Breast epithelium (tissue), 4 donors: Measurements from ENCODE around the gene ROBO2. TPM values are rescaled to one million over a fixed set of nuclear protein-coding genes. Genes with fewer than 3 reads are reported as not detected.
"Not testable (repeated sequence)": the region's sequence is repeated elsewhere in the genome, so short reads cannot be mapped to it uniquely, and the experiment has no call there.

ENCODE experiments used
- DNase-seq, 2 donors: peaks; one replicate each; pipeline ENCODE4 v3.0.0-alpha.2; 2019; ENCODE audit warnings: low spot score in 2 of 2
- H3K27ac ChIP-seq, 2 donors: fragments of 200-600 bp; sonication (generic) in 1 of 2; one replicate each; pipeline ENCODE4 v1.5.1; 2016 to 2019; ENCODE audit warnings: mild to moderate bottlenecking in 1 of 2
- H3K27me3 ChIP-seq, 2 donors: fragments of 200-600 bp; sonication (generic) in 1 of 2; one replicate each; pipeline versions ENCODE4 v1.5.1 to v1.6.0; 2017 to 2019; ENCODE audit warnings: control low read depth in 1 of 2, mild to moderate bottlenecking in 1 of 2
- H3K36me3 ChIP-seq: fragments of 200-600 bp; one replicate; pipeline ENCODE4 v1.5.1; 2019
- H3K4me1 ChIP-seq, 2 donors: fragments of 200-600 bp; sonication (generic); one replicate each; pipeline ENCODE4 v1.5.1; 2016 to 2019; ENCODE audit warnings: control low read depth in 1 of 2
- H3K4me3 ChIP-seq, 3 donors: fragments of 200-600 bp; sonication (generic); 1 replicate in 2 of 3; 2 replicates in 1 of 3; pipeline ENCODE4 v1.5.1; 2016 to 2019; ENCODE audit warnings: mild to moderate bottlenecking in 3 of 3, moderate library complexity in 2 of 3
- H3K9me3 ChIP-seq, 2 donors: fragments of 200-600 bp; sonication (generic) in 1 of 2; one replicate each; pipeline ENCODE4 v1.5.1; 2016 to 2019; ENCODE audit warnings: control low read depth in 1 of 2
- POLR2A ChIP-seq: fragments of 450-650 bp; IDR thresholded peaks from one replicate; pipeline ENCODE4 v1.6.1; 2016; ENCODE audit warnings: antibody characterized with exemption, mild to moderate bottlenecking, moderate library complexity
- POLR2AphosphoS5 ChIP-seq, 3 donors: sonication (generic); formaldehyde crosslinking; IDR thresholded peaks; one replicate each; pipeline ENCODE4 v1.6.1; 2017; ENCODE audit warnings: antibody characterized with exemption in 3 of 3
- intact Hi-C: fragments of 100-400 bp; cut with DNase I; formaldehyde crosslinking; loops from one replicate; pipeline ENCODE4 v1.15.1; 2023; ENCODE audit warnings: low total_unique reads
- total RNA-seq, 3 donors: library from RNA; depleted of rRNA; stranded (reverse); fragments of >200 nt; gene quantifications; one replicate each; pipeline ENCODE4 v1.1.0, GENCODE V29; 2016
- TF ChIP-seq, protein P1 (sequence below), 3 donors: fragments of 450-650 bp; IDR thresholded peaks; one replicate each; pipeline ENCODE4 v1.5.1; 2016 to 2017; ENCODE audit warnings: antibody characterized with exemption in 3 of 3, mild to moderate bottlenecking in 3 of 3, moderate library complexity in 3 of 3

ROBO2 gene
- total RNA-seq, 3 donors from 2014 or later: 0.98 to 1.4 (median 1.3) TPM

DNA sequence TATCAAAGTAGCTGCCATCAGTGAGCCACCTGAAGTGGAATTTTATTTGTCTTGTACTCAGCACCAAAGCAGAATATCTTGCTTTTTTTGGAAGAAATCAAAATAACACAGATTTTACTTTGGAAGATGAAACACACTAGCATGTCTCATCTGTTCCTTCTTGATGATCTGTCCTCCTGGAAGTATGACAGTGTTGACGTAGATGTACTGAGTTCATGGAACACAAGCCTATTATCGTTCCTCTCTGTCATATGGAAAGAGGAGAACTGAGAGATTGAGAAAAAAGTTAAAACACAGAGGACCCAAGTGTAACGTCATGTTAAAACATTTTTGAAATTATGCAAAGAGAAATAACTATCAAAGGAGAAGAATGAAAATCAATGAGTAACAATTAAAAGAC lies 340.2 kb downstream of the ROBO2 start:
- H3K9me3 ChIP-seq: no peaks in the 10 kb centered on the region
- intact Hi-C loops: no loop called here
- no peaks in the 10 kb centered on the region for H3K27me3 ChIP-seq
- no peak for TF ChIP-seq POLR2A
- no peak overlapping the region for H3K27ac ChIP-seq
- DNase-seq: no peak
- H3K4me3 ChIP-seq: no peak overlapping the region
- no peaks in the 10 kb centered on the region for H3K36me3 ChIP-seq
- H3K4me1 ChIP-seq: no peaks in the 10 kb centered on the region

DNA sequence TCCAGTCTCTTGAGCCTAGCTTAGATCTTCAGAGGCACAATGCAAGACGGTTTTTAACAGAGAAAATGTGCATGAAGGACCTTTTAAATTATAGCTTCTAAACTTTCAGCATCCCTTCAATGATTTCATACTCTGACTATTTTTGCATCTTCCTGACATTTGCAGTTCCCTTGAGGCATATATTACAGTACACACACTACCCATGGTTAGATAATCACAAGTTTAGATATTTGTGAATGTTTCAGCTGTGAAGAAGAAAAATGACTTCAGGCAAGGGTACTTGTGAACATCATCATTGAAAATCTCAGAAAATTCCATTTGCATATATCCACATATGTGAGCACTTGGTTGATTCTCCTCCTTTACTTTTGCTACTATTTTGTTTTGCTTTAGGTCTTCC lies 341.5 kb downstream of the ROBO2 start:
- TF ChIP-seq, protein P1, sequence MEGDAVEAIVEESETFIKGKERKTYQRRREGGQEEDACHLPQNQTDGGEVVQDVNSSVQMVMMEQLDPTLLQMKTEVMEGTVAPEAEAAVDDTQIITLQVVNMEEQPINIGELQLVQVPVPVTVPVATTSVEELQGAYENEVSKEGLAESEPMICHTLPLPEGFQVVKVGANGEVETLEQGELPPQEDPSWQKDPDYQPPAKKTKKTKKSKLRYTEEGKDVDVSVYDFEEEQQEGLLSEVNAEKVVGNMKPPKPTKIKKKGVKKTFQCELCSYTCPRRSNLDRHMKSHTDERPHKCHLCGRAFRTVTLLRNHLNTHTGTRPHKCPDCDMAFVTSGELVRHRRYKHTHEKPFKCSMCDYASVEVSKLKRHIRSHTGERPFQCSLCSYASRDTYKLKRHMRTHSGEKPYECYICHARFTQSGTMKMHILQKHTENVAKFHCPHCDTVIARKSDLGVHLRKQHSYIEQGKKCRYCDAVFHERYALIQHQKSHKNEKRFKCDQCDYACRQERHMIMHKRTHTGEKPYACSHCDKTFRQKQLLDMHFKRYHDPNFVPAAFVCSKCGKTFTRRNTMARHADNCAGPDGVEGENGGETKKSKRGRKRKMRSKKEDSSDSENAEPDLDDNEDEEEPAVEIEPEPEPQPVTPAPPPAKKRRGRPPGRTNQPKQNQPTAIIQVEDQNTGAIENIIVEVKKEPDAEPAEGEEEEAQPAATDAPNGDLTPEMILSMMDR (IDR thresholded peaks at IDR 0.05): no peak
- TF ChIP-seq POLR2AphosphoS5 (IDR thresholded peaks at IDR 0.05) (no peak), POLR2A (no peak)
- intact Hi-C loops: no loop called here
- Histone ChIP-seq H3K9me3 (no peaks in the 10 kb centered on the region), H3K27me3 (no peaks in the 10 kb centered on the region), H3K4me1 (no peaks in the 10 kb centered on the region), H3K27ac (no peak overlapping the region), H3K36me3 (no peaks in the 10 kb centered on the region), H3K4me3 (no peak overlapping the region)
- DNase-seq: no peak

DNA sequence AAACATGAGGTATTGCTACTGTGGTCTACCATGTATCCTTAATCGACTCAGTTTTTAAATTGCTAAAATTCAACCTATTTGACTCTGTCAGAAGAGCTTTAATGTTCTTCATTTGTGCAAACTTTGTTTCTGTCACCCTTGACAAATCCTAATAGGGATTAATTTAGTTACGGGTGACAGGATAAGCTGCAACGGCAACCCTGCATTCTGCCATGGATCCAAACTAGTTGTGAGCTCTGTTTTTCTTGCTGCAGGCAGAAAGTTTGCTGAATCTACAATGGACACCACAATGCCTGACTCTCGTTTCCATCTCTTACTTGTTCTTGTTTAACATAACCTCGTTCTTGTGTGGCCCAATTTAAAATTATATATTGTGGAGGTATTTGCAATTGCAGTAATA lies 352.3 kb downstream of the ROBO2 start:
- intact Hi-C loops: no loop called here

GRCh38 chr3:77394046-77394445 lies 354.1 kb downstream of the ROBO2 start:
- H3K36me3 ChIP-seq: no peaks in the 10 kb centered on the region
- TF ChIP-seq POLR2A (no peak), POLR2AphosphoS5 (IDR thresholded peaks at IDR 0.05) (no peak)
- TF ChIP-seq, protein P1 (IDR thresholded peaks at IDR 0.05): no peak
- DNase-seq: no peak
- intact Hi-C loops: no loop called here
- H3K27ac ChIP-seq: no peak overlapping the region
- no peaks in the 10 kb centered on the region for H3K9me3 ChIP-seq
- no peaks in the 10 kb centered on the region for H3K27me3 ChIP-seq
- no peaks in the 10 kb centered on the region for H3K4me1 ChIP-seq
- H3K4me3 ChIP-seq: no peak overlapping the region

More for the DNA sequence above, 352.3 kb downstream of the ROBO2 start:
- Histone ChIP-seq H3K4me1 (no peaks in the 10 kb centered on the region), H3K27me3 (no peaks in the 10 kb centered on the region), H3K4me3 (no peak overlapping the region), H3K36me3 (no peaks in the 10 kb centered on the region), H3K27ac (no peak overlapping the region), H3K9me3 (no peaks in the 10 kb centered on the region)
- TF ChIP-seq, protein P1 (IDR thresholded peaks at IDR 0.05): no peak
- TF ChIP-seq POLR2A (no peak), POLR2AphosphoS5 (IDR thresholded peaks at IDR 0.05) (no peak)
- DNase-seq: no peak

- intact Hi-C loops: no loop called here
- no peak overlapping the region for H3K27ac ChIP-seq
- no peak for DNase-seq
- no peaks in the 10 kb centered on the region for H3K4me1 ChIP-seq
- no peaks in the 10 kb centered on the region for H3K9me3 ChIP-seq
- no peak for TF ChIP-seq POLR2A
- TF ChIP-seq, protein P1 (IDR thresholded peaks at IDR 0.05): no peak
- no peak for TF ChIP-seq POLR2AphosphoS5 (IDR thresholded peaks at IDR 0.05)
- no peaks in the 10 kb centered on the region for H3K27me3 ChIP-seq
- no peak overlapping the region for H3K4me3 ChIP-seq
- no peaks in the 10 kb centered on the region for H3K36me3 ChIP-seq
These were observed 365.0 kb downstream of the ROBO2 start for GRCh38 chr3:77404871-77405270.

DNA sequence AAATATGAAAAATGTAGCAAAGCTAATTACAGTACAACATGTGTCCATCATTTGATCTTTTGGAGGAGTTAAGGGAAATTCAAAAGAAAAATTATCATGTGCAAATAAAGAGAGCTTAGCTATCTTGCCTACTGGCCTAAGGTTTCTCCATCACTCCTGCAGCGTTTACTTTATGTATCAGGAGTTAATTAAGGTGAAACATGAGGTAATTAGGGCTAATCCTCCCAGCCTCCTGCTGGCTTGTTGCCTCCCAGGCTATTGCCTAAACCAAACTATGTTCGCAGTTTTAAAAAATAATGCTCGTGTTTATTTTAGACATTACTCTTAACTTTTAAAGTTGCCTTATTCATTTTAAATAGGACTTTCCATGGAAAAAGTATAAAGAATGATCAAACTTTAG lies 367.5 kb downstream of the ROBO2 start:
- TF ChIP-seq, protein P1 (IDR thresholded peaks at IDR 0.05): no peak
- TF ChIP-seq POLR2AphosphoS5 (IDR thresholded peaks at IDR 0.05) (no peak), POLR2A (no peak)
- H3K27me3 ChIP-seq: no peaks in the 10 kb centered on the region
- no peak for DNase-seq
- H3K4me1 ChIP-seq: no peaks in the 10 kb centered on the region
- intact Hi-C loops: no loop called here
- H3K36me3 ChIP-seq: no peaks in the 10 kb centered on the region
- H3K4me3 ChIP-seq: no peak overlapping the region
- no peaks in the 10 kb centered on the region for H3K9me3 ChIP-seq
- no peak overlapping the region for H3K27ac ChIP-seq

GRCh38 chr3:77410334-77410733 lies 370.4 kb downstream of the ROBO2 start:
- H3K4me3 ChIP-seq, H3K9me3 ChIP-seq, H3K36me3 ChIP-seq, H3K27ac ChIP-seq, DNase-seq, H3K4me1 ChIP-seq, H3K27me3 ChIP-seq, intact Hi-C loops: not testable (repeated sequence)
